MM.1S (cell line): ENCODE results near the gene PLEKHA1.

Experiments used
- DNase-seq: peaks from one replicate; pipeline ENCODE4 v3.0.0-alpha.2; 2015
- H2AFZ ChIP-seq: fragments of 300-600 bp; sonication (generic); 2 replicates; pipeline ENCODE4 v1.6.0; 2016; ENCODE audit warnings: antibody characterized with exemption, low read length
- H3F3A ChIP-seq: fragments of 300-600 bp; sonication (generic); 2 replicates; pipeline ENCODE4 v1.6.1; 2016; ENCODE audit warnings: mild to moderate bottlenecking, antibody characterized with exemption, low read length, moderate library complexity, mixed read lengths; ENCODE audit not compliant: insufficient read depth
- H3K27ac ChIP-seq: fragments of 300-600 bp; sonication (generic); 2 replicates; pipeline ENCODE4 v1.5.1; 2016; ENCODE audit warnings: mild to moderate bottlenecking, low read length
- H3K27me3 ChIP-seq: fragments of 300-600 bp; sonication (generic); replicated peaks from 2 replicates; pipeline ENCODE4 v1.6.0; 2016; ENCODE audit warnings: low read length; ENCODE audit not compliant: insufficient read depth
- H3K36me3 ChIP-seq: fragments of 300-600 bp; sonication (generic); replicated peaks from 2 replicates; pipeline ENCODE4 v1.6.1; 2016; ENCODE audit warnings: mild to moderate bottlenecking, low read length, mixed read lengths; ENCODE audit not compliant: insufficient read depth
- H3K4me1 ChIP-seq: fragments of 300-600 bp; sonication (generic); 2 replicates; pipeline ENCODE4 v1.6.1; 2016; ENCODE audit warnings: low read length, mixed read lengths
- H3K4me2 ChIP-seq: fragments of 300-600 bp; sonication (generic); 2 replicates; pipeline ENCODE4 v1.6.0; 2016; ENCODE audit warnings: low read depth, low read length
- H3K4me3 ChIP-seq: fragments of 300-600 bp; sonication (generic); 2 replicates; pipeline ENCODE4 v1.5.1; 2016; ENCODE audit warnings: low read length, mixed read lengths
- H3K79me2 ChIP-seq: fragments of 300-600 bp; sonication (generic); 2 replicates; pipeline ENCODE4 v1.6.1; 2016; ENCODE audit warnings: mixed run types, low read length, mixed read lengths
- H3K9ac ChIP-seq: fragments of 300-600 bp; sonication (generic); 2 replicates; pipeline ENCODE4 v1.6.1; 2016; ENCODE audit warnings: low read length, mixed read lengths
- H3K9me2 ChIP-seq: fragments of 300-600 bp; sonication (generic); replicated peaks from 2 replicates; pipeline ENCODE4 v1.6.1; 2016; ENCODE audit warnings: mild to moderate bottlenecking, low read length, mixed read lengths; ENCODE audit not compliant: insufficient read depth
- H3K9me3 ChIP-seq: fragments of 300-600 bp; sonication (generic); replicated peaks from 2 replicates; pipeline ENCODE4 v1.6.1; 2016; ENCODE audit warnings: mild to moderate bottlenecking, low read length, mixed read lengths; ENCODE audit not compliant: insufficient read depth
- H4K20me1 ChIP-seq: fragments of 300-600 bp; sonication (generic); 2 replicates; pipeline ENCODE4 v1.6.1; 2016; ENCODE audit warnings: mild to moderate bottlenecking, low read length, moderate library complexity, mixed read lengths; ENCODE audit not compliant: insufficient read depth
- CTCF ChIP-seq: fragments of 300-600 bp; sonication (generic); IDR thresholded peaks from 2 replicates; pipeline ENCODE4 v1.5.1; 2016; ENCODE audit warnings: antibody characterized with exemption, low read length, mixed read lengths
- EZH2 ChIP-seq: fragments of 300-600 bp; sonication (generic); optimal IDR thresholded peaks from 2 replicates; pipeline ENCODE3; 2017; ENCODE audit warnings: low read depth, mild to moderate bottlenecking, antibody characterized with exemption, low read length, mixed read lengths
- EZH2phosphoT487 ChIP-seq: fragments of 300-600 bp; sonication (generic); IDR thresholded peaks from 2 replicates; pipeline ENCODE4 v1.6.1; 2018; ENCODE audit warnings: antibody characterized with exemption, low read length

PLEKHA1 gene

GRCh38 chr10:122329416-122329815, 45.1 kb upstream of the PLEKHA1 start:
- no peaks in the 10 kb centered on the region for H3K9me2 ChIP-seq
- H4K20me1 ChIP-seq, result no peaks in the 10 kb centered on the region
- no peak overlapping the region for H2AFZ ChIP-seq
- H3K4me2 ChIP-seq, result no peak overlapping the region
- H3K9ac ChIP-seq, result no peak overlapping the region
- no peaks in the 10 kb centered on the region for H3K9me3 ChIP-seq
- H3K27ac ChIP-seq, result no peak overlapping the region
- no peak overlapping the region for H3K4me3 ChIP-seq
- TF ChIP-seq CTCF, result no peak
- no peak for TF ChIP-seq EZH2phosphoT487
- TF ChIP-seq EZH2, result no peak
- no peaks in the 10 kb centered on the region; the same call in 1 of the 2 replicates for H3K27me3 ChIP-seq
- H3F3A ChIP-seq, result no peaks in the 10 kb centered on the region
- H3K4me1 ChIP-seq, result no peaks in the 10 kb centered on the region
- no peak for DNase-seq
- H3K79me2 ChIP-seq, result no peaks in the 10 kb centered on the region
- H3K36me3 ChIP-seq, result no peaks in the 10 kb centered on the region

- Histone ChIP-seq H3K9me3 (no peaks in the 10 kb centered on the region), H3K9ac (no peak overlapping the region)
Measured at GRCh38 chr10:122331100-122331499, 43.4 kb upstream of the PLEKHA1 start.

GRCh38 chr10:122331615-122332446, 42.7 kb upstream of the PLEKHA1 start:
- no peaks in the 10 kb centered on the region for H3K4me1 ChIP-seq
- TF ChIP-seq CTCF (no peak), EZH2phosphoT487 (no peak), EZH2 (no peak)

More at GRCh38 chr10:122331100-122331499, 43.4 kb upstream of the PLEKHA1 start:
- no peak for DNase-seq
- H4K20me1 ChIP-seq, result no peaks in the 10 kb centered on the region
- no peaks in the 10 kb centered on the region for H3K4me1 ChIP-seq
- no peaks in the 10 kb centered on the region for H3K36me3 ChIP-seq
- no peak overlapping the region for H2AFZ ChIP-seq
- H3K4me2 ChIP-seq, result no peak overlapping the region
- H3K4me3 ChIP-seq, result no peak overlapping the region
- no peak overlapping the region for H3K27ac ChIP-seq
- H3K79me2 ChIP-seq, result no peaks in the 10 kb centered on the region
- no peaks in the 10 kb centered on the region for H3F3A ChIP-seq
- H3K9me2 ChIP-seq, result no peaks in the 10 kb centered on the region
- TF ChIP-seq EZH2 (no peak), EZH2phosphoT487 (no peak), CTCF (no peak)
- H3K27me3 ChIP-seq, result peaks cover 3% of the 10 kb centered on the region; the same call in 1 of the 2 replicates

More at GRCh38 chr10:122331615-122332446, 42.7 kb upstream of the PLEKHA1 start:
- Histone ChIP-seq H3K9me2 (no peaks in the 10 kb centered on the region), H2AFZ (no peak overlapping the region), H3K79me2 (no peaks in the 10 kb centered on the region), H3F3A (no peaks in the 10 kb centered on the region), H3K9me3 (no peaks in the 10 kb centered on the region), H4K20me1 (no peaks in the 10 kb centered on the region), H3K9ac (no peak overlapping the region), H3K27ac (no peak overlapping the region), H3K27me3 (peaks cover 3% of the 10 kb centered on the region; the same call in 1 of the 2 replicates), H3K36me3 (no peaks in the 10 kb centered on the region), H3K4me2 (no peak overlapping the region), H3K4me3 (no peak overlapping the region)
- DNase-seq, result no peak
